Femur (tissue), 1 donor: ENCODE results near the gene LTA.

Experiments
- DNase-seq: peaks from one replicate; pipeline ENCODE4 v3.0.0-alpha.2; 2017

LTA gene

GRCh38 chr6:31574106-31575061 is 2.3 kb downstream of the LTA start:
- DNase-seq: no peak

- DNase-seq: peak; percentile 66
Measured at GRCh38 chr6:31575335-31575901, 3.3 kb downstream of the LTA start, which contains the start of gene TNF. Gene TNF, plus strand, starts transcription at chr6:31575565. Its CDS starts 177 bp downstream, at chr6:31575742.

GRCh38 chr6:31575952-31576685 is 4.0 kb downstream of the LTA start:
- no peak for DNase-seq

- DNase-seq: no peak
Measured at GRCh38 chr6:31576897-31577578, 4.9 kb downstream of the LTA start.

GRCh38 chr6:31577579-31577966 is 5.5 kb downstream of the LTA start:
- DNase-seq: no peak

- DNase-seq: no peak
Measured at GRCh38 chr6:31578184-31579118, 6.4 kb downstream of the LTA start.

- DNase-seq: no peak
Measured at GRCh38 chr6:31579119-31579505, 7.0 kb downstream of the LTA start.

GRCh38 chr6:31579546-31580437 is 7.7 kb downstream of the LTA start:
- DNase-seq: no peak

- no peak for DNase-seq
Measured at GRCh38 chr6:31580438-31580740, 8.3 kb downstream of the LTA start.

- peak; percentile 91 for DNase-seq
Measured at GRCh38 chr6:31580807-31581433, 8.8 kb downstream of the LTA start.

- no peak for DNase-seq
Measured at GRCh38 chr6:31581434-31582229, 9.5 kb downstream of the LTA start.

- no peak for DNase-seq
Measured at GRCh38 chr6:31582230-31582643, 10.1 kb downstream of the LTA start, which contains the start of gene LTB. Gene LTB, minus strand, starts transcription at chr6:31582424. Its CDS starts 7 bp downstream, at chr6:31582417.

- no peak for DNase-seq
Measured at GRCh38 chr6:31585491-31585890, 13.4 kb downstream of the LTA start.

- DNase-seq: no peak
Measured at GRCh38 chr6:31586008-31586407, 13.9 kb downstream of the LTA start, which contains the start of gene LST1. Gene LST1, plus strand, starts transcription at chr6:31586277. Its CDS starts 1,023 bp downstream, at chr6:31587300.

- DNase-seq: peak; percentile 48
Measured at GRCh38 chr6:31586599-31587281, 14.7 kb downstream of the LTA start.

- no peak for DNase-seq
Measured at GRCh38 chr6:31587791-31588777, 16.0 kb downstream of the LTA start.
